Measurements from ENCODE around the gene IFNA8.

Gene IFNA8

GRCh38 chr9:21412107-21412506 lies 3.2 kb downstream of the IFNA8 start:
- Histone ChIP-seq H3K9me3 (ENCODE audit: control insufficient read depth, insufficient read depth, low read depth, low read length) (no peaks in the 10 kb centered on the region), H3K36me3 (ENCODE audit: control insufficient read depth in 2 of 2, insufficient read depth in 1 of 2, low read length in 2 of 2) (no peaks in the 10 kb centered on the region), H3K4me3 (ENCODE audit: low read depth, low read length) (no peak overlapping the region), H3K4me1 (ENCODE audit: control insufficient read depth, insufficient read depth, low read length) (no peaks in the 10 kb centered on the region), H3K27ac (ENCODE audit: extremely low read depth, low read depth, low read length) (no peak overlapping the region)
- CTCF ChIA-PET = interaction anchor here (0.6 to 1.0 kb wide), 3 partner anchors 20 to 208 kb away, joined by 3 read pairs; no protein-coding TSS in a partner anchor
- POLR2A ChIA-PET = no interaction called here
- TF ChIP-seq ZNF341 (tag by site-specific recombination; IDR thresholded peaks at IDR 0.05; ENCODE audit: low read depth) (no peak), SP2 (tag by site-specific recombination; IDR thresholded peaks at IDR 0.05) (no peak), ZFP41 (tag by site-specific recombination; IDR thresholded peaks at IDR 0.05; ENCODE audit: borderline replicate concordance) (no peak), HOXC10 (CRISPR knock-in tag; IDR thresholded peaks at IDR 0.05) (no peak), ZNF416 (tag by site-specific recombination; IDR thresholded peaks at IDR 0.05) (no peak), GLI2 (tag by site-specific recombination; IDR thresholded peaks at IDR 0.05; ENCODE audit: borderline replicate concordance, low read depth) (no peak), EGR2 (tag by site-specific recombination; IDR thresholded peaks at IDR 0.05; ENCODE audit: low read depth) (no peak), ZNF391 (tag by site-specific recombination; IDR thresholded peaks at IDR 0.05; ENCODE audit: borderline replicate concordance, low read depth) (no peak), ZNF292 (tag by site-specific recombination; IDR thresholded peaks at IDR 0.05; ENCODE audit: borderline replicate concordance, low read depth) (no peak)
- TF ChIP-seq, protein P1, sequence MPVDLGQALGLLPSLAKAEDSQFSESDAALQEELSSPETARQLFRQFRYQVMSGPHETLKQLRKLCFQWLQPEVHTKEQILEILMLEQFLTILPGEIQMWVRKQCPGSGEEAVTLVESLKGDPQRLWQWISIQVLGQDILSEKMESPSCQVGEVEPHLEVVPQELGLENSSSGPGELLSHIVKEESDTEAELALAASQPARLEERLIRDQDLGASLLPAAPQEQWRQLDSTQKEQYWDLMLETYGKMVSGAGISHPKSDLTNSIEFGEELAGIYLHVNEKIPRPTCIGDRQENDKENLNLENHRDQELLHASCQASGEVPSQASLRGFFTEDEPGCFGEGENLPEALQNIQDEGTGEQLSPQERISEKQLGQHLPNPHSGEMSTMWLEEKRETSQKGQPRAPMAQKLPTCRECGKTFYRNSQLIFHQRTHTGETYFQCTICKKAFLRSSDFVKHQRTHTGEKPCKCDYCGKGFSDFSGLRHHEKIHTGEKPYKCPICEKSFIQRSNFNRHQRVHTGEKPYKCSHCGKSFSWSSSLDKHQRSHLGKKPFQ (tag by site-specific recombination; IDR thresholded peaks at IDR 0.05) = no peak
- TF ChIP-seq, protein P2, sequence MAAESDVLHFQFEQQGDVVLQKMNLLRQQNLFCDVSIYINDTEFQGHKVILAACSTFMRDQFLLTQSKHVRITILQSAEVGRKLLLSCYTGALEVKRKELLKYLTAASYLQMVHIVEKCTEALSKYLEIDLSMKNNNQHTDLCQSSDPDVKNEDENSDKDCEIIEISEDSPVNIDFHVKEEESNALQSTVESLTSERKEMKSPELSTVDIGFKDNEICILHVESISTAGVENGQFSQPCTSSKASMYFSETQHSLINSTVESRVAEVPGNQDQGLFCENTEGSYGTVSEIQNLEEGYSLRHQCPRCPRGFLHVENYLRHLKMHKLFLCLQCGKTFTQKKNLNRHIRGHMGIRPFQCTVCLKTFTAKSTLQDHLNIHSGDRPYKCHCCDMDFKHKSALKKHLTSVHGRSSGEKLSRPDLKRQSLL (tag by site-specific recombination; IDR thresholded peaks at IDR 0.05) = no peak
- TF ChIP-seq, protein P3, sequence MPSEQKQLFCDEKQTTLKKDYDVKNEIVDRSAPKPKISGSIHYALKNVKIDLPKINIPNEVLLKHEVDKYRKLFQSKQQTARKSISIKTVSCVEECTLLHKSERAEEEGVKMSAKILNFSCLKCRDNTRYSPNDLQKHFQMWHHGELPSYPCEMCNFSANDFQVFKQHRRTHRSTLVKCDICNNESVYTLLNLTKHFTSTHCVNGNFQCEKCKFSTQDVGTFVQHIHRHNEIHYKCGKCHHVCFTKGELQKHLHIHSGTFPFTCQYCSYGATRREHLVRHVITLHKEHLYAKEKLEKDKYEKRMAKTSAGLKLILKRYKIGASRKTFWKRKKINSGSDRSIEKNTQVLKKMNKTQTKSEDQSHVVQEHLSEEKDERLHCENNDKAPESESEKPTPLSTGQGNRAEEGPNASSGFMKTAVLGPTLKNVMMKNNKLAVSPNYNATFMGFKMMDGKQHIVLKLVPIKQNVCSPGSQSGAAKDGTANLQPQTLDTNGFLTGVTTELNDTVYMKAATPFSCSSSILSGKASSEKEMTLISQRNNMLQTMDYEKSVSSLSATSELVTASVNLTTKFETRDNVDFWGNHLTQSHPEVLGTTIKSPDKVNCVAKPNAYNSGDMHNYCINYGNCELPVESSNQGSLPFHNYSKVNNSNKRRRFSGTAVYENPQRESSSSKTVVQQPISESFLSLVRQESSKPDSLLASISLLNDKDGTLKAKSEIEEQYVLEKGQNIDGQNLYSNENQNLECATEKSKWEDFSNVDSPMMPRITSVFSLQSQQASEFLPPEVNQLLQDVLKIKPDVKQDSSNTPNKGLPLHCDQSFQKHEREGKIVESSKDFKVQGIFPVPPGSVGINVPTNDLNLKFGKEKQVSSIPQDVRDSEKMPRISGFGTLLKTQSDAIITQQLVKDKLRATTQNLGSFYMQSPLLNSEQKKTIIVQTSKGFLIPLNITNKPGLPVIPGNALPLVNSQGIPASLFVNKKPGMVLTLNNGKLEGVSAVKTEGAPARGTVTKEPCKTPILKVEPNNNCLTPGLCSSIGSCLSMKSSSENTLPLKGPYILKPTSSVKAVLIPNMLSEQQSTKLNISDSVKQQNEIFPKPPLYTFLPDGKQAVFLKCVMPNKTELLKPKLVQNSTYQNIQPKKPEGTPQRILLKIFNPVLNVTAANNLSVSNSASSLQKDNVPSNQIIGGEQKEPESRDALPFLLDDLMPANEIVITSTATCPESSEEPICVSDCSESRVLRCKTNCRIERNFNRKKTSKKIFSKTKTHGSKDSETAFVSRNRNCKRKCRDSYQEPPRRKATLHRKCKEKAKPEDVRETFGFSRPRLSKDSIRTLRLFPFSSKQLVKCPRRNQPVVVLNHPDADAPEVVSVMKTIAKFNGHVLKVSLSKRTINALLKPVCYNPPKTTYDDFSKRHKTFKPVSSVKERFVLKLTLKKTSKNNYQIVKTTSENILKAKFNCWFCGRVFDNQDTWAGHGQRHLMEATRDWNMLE (tag by site-specific recombination; conservative IDR thresholded peaks at IDR 0.05; ENCODE audit: low read depth) = no peak
- TF ChIP-seq, protein P4, sequence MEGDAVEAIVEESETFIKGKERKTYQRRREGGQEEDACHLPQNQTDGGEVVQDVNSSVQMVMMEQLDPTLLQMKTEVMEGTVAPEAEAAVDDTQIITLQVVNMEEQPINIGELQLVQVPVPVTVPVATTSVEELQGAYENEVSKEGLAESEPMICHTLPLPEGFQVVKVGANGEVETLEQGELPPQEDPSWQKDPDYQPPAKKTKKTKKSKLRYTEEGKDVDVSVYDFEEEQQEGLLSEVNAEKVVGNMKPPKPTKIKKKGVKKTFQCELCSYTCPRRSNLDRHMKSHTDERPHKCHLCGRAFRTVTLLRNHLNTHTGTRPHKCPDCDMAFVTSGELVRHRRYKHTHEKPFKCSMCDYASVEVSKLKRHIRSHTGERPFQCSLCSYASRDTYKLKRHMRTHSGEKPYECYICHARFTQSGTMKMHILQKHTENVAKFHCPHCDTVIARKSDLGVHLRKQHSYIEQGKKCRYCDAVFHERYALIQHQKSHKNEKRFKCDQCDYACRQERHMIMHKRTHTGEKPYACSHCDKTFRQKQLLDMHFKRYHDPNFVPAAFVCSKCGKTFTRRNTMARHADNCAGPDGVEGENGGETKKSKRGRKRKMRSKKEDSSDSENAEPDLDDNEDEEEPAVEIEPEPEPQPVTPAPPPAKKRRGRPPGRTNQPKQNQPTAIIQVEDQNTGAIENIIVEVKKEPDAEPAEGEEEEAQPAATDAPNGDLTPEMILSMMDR (tag by site-specific recombination; IDR thresholded peaks at IDR 0.05) = no peak
- TF ChIP-seq, protein P5, sequence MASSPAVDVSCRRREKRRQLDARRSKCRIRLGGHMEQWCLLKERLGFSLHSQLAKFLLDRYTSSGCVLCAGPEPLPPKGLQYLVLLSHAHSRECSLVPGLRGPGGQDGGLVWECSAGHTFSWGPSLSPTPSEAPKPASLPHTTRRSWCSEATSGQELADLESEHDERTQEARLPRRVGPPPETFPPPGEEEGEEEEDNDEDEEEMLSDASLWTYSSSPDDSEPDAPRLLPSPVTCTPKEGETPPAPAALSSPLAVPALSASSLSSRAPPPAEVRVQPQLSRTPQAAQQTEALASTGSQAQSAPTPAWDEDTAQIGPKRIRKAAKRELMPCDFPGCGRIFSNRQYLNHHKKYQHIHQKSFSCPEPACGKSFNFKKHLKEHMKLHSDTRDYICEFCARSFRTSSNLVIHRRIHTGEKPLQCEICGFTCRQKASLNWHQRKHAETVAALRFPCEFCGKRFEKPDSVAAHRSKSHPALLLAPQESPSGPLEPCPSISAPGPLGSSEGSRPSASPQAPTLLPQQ (tag by site-specific recombination; IDR thresholded peaks at IDR 0.05) = no peak

All from HEK293 (cell line).